K562 treated with DMSO at 1 percent for 4 hours (cell line): ENCODE results near the gene ARX. TPM values are rescaled to one million over a fixed set of nuclear protein-coding genes. Genes with fewer than 3 reads are reported as not detected.

ENCODE experiments used
- total RNA-seq: library from RNA; unstranded; fragments of 300-600 nt; gene quantifications from 2 replicates; pipeline ENCODE4 v1.2.3, GENCODE V29; 2022; ENCODE audit not compliant: insufficient read depth

The ARX gene
- not detected in 2 replicates for total RNA-seq

DNA sequence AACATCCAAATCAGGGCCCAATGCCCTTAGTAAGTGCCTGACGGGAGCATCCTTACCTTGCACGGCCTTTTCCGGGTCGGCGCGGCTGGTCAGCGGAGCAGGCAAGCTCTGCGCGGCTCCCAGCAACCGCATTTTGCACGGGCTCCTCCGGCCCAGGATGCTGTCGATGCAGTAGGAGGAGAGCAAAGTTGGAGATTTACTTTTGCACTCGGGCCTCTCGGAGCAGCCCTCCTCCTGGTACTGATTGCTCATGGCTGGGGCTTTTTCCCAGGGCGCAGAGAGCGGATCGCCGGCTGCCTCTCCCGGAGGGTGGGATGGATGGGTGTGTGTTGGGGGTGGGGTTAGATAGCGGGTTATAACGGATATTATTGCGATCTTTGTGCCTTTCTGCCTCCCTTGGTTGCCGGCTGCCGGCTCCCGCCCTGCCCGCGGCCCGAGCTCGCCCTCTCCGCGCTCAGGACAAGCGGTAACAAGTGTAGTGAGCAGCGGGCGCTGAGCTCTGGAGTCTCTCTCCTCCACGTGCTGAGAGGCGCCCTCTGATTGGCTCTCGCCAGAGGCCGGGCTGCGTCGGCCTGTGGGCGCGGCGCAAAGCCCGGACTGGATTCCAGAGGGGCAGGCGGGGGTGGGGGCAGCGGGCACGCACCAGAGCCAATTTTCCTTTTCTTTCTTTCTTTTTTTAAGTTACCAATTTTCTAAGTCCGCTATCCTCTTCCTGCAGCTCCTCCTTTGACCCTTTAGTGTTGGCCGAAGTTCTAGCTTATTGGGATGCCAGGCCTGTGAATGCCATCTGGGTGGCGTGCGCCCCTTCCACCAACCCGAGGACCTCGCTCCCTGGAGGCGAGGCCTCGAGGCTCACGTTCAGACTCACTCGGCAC is at the start of gene ARX:
TSS of gene ARX (minus strand) at position 480 of the 875 bp plus-strand sequence. CDS start at position 252, 228 bp downstream.

